GM21717 (cell line): Measurements from ENCODE around the gene ABCB9.
"Not testable (repeated sequence)": the region's sequence is repeated elsewhere in the genome, so short reads cannot be mapped to it uniquely, and the experiment has no call there.

Experiments used
- ATAC-seq: cut with Tn5 transposase; IDR thresholded peaks from one replicate; pipeline ENCODE4 v1.9.1; 2021; ENCODE audit warnings: mild to moderate bottlenecking, moderate library complexity; ENCODE audit not compliant: unreplicated experiment

The ABCB9 gene

DNA sequence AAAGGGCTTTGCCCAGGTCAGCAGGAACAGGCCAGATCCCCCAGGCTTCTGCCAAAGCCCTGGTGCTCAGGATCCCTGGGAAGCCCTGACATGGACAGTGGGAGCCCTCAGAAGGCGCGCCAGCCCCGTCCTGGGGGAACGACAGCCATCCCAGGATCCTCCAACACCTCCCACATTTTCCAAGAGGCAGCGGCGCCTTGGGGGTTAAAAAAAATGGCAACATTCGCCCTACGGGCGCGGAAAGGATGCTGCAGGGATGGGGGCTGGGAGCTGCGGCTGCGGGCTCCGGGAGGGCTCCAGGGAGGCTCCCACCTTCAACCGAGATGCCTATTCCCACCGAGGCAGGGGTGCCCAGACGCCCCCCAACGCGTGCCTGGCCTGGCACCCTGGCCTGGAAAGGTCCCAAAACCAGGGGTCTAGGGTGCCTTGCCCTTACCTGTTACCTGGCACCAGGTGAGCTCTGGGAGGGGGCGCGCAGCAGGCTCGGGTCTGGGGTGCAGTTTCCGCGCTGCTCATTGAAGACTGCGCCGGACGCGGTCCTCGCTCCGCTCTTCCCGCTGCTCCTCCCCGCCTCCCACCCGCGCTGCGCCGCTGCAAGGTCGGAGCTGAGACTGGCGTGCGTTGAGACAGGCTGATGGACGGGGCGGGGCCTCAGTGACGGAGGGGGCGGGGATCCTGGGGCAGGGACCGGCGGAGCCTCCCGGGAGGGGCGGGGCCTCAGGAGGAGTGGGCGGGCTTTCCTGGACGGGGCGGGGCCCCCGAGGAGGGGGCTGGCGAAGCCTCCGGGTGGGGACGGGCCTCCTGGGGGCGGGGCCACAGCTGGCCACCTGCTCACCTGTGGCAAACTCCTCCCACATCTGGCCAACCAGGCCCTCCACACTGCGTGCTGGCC is at the start of gene ABCB9:
Gene ABCB9 (minus strand): TSS at position 613 of the 892 bp plus-strand sequence. CDS start 6,228 bp downstream, outside the sequence.
- peak; percentile 47 for ATAC-seq

DNA sequence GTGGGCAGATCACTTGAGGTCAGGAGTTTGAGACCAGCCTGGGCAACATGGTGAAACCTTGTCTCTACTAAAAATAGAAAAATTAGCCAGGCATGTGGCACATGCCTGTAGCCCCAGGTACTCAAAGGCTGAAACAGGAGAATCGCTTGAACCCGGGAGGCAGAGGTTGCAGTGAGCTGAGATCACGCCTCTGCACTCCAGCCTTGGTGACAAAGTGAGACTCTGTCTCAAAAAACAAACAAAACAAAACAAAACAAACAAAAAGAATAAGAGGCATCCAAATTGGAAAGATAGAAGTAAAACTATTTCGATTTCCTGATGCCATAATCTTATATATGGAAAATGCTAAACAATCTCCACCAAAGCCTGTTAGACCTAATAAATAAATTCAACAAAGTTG is 48.2 kb upstream of the ABCB9 start:
- ATAC-seq, result not testable (repeated sequence)

DNA sequence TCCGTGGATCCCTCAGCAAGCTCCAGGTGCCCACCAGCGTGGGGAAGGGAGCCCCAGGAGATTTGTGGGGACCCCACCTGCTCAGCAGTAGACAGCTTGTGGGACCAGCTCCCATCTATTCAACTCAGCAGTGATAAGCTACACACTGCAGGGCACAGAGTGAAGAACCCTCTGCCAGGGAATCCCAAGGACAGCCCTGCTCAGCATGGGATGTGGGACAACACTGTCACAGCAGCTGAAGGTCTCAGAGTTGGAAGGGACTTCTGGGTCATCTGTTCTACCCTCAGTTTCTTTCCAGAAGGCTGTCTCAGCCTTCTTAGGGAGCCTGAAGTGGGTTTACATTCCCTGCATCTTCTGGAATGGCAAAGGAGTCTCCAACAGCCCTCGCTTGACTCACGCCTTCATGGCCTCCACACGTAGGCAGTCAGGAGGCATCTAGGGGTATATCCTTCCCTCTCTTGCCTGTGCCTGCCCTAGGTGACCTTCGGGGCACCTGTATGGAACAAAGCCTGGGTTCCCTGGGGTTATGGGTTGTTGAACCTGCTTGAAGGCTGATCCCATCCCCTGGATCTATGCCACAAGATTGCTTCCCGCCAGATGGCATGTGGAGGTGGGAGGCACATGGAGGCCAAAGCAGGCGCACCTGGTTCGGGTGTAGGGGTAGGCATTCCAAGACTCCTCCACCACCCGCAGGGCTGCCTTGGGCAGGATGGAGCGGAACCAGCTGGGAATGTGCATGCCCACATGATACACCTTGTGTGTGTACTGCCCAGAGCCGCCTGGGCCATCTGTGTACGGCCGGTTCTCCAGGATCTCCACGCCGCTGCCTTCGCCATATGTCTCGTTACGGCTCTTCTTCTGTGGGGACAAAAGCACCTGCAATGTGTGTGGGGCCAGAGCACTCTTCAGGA is 47.2 kb upstream of the ABCB9 start:
- no peak for ATAC-seq

DNA sequence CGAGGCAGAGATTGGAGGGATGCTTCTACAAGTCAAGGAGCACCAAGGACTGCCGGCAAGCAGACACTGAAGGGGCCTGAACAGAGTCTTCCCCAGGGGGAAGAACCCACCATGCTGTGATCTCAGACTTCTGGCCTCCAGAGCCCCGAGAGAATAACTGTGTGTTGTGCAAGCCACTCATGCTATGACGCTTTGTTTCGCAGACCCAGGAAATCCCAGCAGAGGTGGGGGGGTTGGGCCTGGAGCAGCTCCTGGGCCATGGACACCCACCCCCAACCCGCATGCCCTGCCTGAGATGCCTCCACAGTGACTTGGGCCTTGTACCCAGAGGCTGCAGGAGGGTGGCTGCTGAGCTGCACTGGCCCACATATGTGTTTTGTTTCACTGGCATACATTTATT is 45.4 kb upstream of the ABCB9 start:
- ATAC-seq, result no peak

DNA sequence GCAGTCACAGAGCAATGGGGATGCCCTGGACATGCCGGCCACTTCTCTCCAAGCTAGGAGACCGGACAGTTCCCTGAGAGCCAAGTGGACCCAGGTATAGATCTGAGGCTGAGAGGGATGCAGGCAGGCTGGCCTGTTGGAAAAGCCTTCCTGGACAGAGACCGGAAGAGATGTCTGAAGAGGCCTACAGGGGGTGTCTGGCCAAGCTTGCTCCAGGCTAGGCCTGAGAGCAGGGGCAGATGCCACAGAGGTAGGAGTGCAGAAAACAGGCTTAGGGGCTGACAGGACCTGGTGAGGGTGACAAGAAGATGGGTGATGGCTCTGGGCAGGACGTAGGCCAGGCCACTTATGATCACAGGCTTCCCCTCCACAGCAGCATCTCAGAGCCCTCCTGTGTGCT is 44.4 kb upstream of the ABCB9 start:
- ATAC-seq, result no peak

DNA sequence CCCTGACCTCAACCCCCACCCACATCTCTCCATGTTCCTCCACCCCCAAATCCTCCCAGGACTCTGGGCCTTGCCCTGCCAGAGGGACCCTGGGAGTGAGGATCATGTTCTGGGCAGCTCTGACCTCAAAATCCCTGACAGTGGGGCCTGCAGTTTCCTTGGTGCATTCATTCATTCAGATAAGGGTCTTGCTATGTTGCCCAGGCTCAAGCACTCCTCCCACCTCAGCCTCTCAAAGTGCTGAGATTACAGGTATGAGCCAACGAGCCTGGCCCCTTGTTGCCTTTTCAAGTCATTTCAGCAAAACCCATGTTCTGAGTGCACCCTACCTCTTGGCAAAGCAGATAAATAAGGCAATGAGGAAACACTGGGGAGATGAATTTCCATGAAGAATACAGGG is 43.8 kb upstream of the ABCB9 start:
- ATAC-seq, result no peak

DNA sequence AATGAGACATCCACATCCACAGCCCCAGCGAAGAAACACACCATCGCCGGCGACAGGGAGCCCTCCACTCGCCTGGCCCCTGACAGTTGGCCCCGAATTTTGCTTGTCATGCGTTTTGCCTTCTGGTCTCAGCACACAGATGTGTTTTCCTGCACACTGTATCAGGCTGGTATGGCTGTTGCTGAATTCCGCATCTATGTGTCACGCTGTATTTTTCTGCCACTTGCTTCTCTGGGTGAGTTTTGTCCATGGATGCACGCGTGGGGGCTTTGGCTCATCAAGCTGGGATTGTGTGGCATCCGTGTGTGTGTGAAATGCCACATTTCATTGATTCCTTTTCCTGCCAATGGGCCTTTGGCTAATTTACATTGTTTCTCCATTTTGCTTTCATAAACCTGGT is 40.7 kb upstream of the ABCB9 start:
- ATAC-seq, result no peak

DNA sequence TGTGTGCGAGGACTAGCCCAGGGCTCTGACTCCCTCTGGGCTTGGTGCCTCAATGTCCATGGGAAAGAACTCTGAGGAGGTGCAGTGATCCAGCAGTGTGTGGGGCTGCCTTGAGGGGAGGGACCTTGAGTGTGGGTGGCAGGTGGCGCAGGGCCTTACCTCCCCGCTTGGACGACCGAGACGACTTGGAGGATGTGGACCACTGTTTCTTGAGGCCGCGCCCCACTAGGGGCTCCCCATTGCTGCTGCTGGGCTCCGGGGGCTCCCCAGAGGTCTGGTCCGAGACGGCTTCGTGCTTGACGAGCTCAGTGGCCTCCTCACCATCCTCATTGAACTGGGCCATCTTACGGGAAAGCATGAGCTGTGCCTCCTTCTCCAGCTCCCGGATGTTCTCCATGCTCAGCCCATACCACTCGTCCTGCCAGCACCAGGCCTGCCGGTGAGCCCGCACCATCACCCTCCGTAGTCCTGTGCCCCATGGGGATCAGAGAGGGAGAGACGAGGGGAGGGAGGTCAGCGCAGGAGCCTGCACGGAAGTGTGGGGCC is 38.9 kb upstream of the ABCB9 start:
- ATAC-seq, result no peak

DNA sequence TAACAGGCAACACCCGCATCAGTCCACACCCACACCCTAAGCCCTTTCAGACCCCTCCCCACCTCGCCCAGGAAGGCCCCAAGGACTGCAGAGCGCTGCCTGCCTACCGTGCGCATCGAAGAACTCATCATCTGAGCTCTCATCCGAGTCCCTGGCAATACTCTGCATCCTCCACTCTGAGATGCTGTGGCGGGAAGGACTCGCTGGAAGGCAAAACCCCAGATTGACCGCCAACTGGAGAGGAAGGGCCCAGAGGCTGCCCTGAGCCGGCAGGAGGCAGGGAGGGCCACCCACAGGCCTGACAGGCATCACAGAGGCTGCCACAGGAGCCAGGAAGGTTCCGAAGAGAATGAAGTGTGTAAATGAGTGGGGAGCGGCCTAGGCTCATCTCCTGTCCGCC is 38.0 kb upstream of the ABCB9 start:
- no peak for ATAC-seq

DNA sequence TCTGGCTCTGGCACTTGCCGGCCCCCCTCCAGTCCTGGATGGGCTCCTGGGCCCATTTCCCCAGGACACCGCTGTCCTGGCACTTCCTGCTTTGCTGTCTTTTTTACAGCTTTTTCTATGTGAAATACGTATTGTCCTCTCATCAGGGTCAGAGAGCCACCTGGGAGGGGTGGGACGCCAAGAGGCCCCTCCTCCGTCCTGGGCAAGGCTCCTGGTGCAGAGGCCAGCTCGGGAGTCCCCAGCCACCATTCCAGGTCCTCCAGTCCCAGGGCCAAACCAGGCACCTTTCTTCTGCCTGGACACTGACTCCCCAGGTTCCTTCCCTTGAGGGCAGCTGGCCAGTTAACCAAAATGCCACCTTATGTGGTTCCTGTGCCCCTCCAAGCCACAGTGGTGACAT is 37.0 kb upstream of the ABCB9 start:
- ATAC-seq, result no peak

DNA sequence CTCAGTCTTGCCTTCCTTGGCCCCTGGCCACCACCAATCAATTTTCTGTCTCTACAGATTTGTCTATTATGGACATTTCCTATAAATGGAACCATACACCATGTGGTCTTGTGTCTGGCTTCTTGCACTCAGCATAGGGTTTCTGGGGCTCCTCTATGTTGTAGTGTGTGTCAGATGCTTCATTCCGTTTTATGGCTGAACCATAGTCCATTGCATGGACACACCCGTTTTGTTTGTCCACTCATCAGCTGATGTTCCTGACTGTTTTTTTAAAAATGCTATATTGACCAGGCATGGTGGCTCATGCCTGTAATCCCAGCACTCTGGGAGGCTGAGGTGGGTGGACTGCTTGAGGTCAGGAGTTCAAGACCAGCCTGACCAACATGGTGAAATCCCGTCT is 35.2 kb upstream of the ABCB9 start:
- ATAC-seq, result no peak

DNA sequence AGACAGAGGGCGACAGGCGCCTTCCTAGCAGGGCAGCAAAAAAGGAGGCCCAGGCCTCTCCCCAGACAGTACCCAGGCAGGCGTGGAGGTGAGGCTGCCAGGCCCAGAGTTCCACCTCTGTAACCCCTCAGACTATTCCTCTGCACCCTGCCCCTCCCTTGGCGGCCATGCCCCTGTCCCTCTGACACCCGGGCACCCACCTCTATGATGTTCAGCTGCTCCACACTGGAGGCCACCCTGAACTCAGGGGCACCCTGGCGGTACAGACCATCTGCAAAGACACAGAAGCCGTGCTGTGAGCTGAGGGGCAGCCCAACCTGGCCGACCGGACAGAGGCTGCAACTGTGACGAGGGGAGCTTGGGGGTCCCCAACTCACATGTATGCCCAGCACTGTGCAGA is 34.3 kb upstream of the ABCB9 start:
- no peak for ATAC-seq

DNA sequence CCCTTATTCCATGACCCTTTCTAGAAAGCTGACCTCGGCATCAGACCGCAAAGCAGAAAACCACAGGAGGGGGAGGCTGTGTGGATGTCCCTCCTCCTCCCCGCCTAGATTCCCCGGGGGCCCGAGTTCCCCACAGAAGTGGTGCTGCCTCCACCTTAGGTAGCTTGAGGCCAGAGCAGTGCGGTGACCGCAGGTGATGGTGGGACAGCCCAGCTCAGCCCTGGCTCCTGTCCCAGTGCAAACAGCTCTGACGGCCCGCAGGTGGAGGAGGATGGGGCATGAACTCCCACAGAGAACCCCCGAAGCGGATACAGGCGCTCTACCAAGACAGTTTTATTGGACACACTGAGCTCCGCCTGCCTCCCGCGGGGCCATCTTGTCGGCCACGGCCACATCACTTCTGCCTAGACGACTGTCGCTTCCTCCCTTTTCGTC is 33.7 kb upstream of the ABCB9 start:
- no peak for ATAC-seq

DNA sequence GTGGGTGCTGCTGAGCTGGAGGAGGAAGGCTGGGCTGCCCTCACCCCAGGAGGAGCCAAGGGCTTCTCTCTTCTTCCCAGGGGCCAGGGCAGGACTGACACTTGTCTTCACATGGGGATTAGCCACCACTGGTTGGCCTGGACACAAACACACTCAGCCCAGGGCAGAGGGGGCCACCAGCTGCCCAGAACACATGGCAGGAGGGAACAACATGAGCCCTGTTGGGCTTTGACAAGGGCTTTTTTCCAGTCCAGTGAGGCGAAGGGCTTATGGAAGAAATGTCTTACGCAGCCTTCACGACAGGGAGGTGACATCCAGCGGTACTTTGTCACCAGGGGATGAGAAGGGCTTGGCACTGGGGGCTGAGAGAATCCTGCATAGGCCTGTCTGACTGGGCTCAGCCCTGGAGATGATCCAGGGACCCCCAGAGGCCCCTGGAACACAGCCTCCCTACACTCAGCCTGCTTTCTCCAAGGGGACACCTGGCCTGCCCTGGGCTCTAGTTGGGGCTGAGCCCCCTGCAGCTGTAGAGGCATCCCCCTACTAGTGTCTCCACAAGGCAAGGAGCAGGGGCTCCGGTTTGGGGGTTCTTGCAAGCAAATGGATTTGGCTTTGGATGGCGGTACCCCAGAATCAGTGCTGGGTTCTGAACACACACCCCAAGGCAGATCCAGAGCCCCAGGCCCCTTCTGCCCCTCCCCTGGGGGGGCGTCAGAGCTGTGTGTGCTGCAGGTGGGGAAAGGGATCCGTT is 33.1 kb upstream of the ABCB9 start:
- ATAC-seq, result no peak

DNA sequence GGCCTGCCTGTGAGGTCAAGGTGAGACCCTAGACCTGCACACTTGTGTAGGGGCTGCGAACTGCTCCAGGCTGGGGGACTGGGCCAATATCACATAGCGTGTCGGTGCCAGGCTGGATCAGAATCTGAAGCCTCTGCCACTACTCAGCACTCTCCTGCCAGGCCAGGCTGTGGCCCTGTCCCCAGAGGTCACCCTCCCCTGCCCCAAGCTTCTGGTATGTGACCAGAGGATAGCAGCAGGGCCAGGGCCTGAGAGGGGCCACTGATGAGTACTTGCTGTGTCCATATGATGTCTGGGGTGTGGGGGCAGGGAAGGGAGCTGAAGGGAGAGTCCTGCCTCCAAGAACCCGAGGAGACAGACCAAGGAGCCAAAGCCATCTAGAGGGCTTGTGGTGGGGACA is 32.1 kb upstream of the ABCB9 start:
- ATAC-seq, result no peak

DNA sequence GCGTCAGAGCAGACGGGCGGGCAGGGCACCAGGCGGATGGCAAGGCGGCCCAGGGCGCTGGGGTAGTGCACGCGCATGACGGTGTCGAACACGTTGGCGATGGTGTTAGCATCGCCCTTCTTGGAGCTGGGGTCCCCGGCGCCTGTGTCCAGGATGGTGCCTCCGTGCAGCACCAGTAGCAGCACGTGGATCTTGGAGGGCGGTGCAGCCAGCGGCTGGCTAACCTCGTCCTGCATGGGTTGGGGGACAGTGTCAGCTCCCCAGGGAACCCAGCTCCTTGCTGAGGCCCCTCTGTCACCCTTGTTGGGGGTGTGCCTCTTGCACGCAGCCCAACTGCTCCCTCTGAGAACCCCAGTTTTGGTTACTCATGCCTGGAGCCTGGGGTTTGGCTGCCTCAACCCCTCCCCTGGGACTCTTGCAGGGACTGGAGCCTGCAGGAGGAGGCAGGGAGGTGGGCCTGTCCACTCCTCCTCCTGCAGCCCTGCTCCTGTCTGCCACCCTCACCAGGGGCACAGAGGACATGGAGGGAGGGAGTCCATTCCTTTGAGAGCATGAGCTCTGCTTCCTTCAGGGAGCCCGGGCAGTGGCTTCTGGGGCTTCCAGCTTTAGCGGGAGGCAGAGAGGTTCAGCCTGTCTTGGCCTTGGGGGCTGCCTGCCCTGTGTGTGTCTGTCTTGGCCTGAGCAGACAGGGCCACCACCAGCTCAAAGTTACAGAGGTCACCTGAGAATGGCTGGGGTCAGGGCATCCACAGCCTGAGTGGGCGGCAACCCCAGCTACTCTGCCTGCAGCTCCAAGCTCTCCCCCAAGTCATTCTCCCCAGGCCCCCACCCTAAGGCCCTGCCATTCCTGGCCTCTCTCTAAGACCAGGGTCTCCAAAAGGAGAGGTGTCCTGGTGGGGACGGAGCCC is 31.3 kb upstream of the ABCB9 start:
- no peak for ATAC-seq

DNA sequence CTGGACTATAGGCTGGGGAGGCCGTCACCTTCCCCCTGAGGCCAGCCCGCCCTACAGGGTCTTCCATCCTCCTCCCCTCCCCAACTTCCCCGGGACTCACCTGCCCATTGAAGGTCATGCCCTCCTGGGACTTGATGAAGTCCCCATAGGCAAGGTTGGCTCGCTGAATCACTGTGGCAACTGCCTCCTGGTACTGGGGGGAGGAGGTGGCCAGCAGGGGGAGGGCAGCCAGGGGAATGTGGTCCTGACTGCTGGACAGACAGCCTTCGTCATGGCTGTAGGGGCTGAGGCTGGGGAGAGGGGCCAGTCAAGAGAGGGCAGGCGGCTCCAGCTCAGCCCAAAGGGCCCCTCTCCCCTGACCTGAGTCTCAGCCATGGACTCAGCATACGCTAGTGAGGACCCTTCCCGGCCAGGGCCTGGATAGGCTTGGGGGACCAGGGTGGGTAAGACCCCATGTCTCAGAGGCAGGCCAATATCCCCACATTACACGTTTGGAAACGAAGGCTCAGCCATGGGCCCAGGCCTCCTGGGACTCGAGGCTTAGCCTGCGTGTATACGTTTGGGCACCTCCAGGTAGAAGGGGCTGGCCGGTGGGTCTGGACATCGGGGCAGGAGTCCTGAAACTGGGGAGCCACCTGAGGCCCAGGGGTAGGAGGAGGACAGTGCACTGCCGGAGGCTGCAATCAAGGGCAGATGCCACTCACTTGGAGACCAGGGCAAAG is 30.5 kb upstream of the ABCB9 start:
- ATAC-seq, result no peak

DNA sequence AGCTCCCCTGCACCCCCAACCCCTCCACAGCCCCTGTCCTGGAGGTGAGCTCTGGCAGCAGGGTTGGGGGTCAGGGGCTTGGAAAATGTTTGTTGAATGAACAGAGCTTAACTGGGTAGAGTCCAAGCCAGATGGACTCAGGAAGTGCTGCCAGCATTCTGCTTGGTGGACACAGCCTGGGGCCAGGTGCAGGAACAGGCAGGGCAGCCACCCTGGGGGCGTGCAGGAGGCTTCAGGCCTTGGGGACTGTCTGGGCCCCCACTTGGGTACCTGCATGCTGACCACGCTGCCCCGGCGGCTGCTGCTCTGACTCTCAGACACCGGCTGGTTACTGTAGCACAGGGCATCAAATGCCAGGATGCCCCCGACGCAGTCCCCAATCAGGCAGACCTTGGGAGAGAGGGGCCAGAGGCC is 29.9 kb upstream of the ABCB9 start:
- ATAC-seq, result no peak
